Measurements from ENCODE around the gene B4GALT3. TPM values are rescaled to one million over a fixed set of nuclear protein-coding genes. Genes with fewer than 3 reads are reported as not detected.

The B4GALT3 gene
- total RNA-seq, 1 donor from 2014 or later, result 32.1 TPM

- DNase-seq (ENCODE audit: low spot score), result no peak
Observed at GRCh38 chr1:161163793-161164192, 13.5 kb downstream of the B4GALT3 start.

GRCh38 chr1:161162806-161163205 is 14.5 kb downstream of the B4GALT3 start:
- peak; percentile 69 for DNase-seq (ENCODE audit: low spot score)

GRCh38 chr1:161162052-161162451 is 15.3 kb downstream of the B4GALT3 start:
- peak; percentile 64 for DNase-seq (ENCODE audit: low spot score)

GRCh38 chr1:161161652-161162051 is 15.7 kb downstream of the B4GALT3 start:
- DNase-seq (ENCODE audit: low spot score), result no peak

- no peak for DNase-seq (ENCODE audit: low spot score)
Observed at GRCh38 chr1:161160671-161161145, 16.6 kb downstream of the B4GALT3 start.

GRCh38 chr1:161159913-161160243 is 17.4 kb downstream of the B4GALT3 start:
- no peak for DNase-seq (ENCODE audit: low spot score)

- DNase-seq (ENCODE audit: low spot score), result peak; percentile 98
Observed at GRCh38 chr1:161159087-161159912, 18.0 kb downstream of the B4GALT3 start, which contains the start of gene USP21. TSS of gene USP21 (plus strand) at chr1:161159500. CDS start at chr1:161160641, 1,141 bp downstream.

- no peak for DNase-seq (ENCODE audit: low spot score)
Observed at GRCh38 chr1:161158316-161159010, 18.8 kb downstream of the B4GALT3 start.

GRCh38 chr1:161157867-161158266 is 19.4 kb downstream of the B4GALT3 start:
- no peak for DNase-seq (ENCODE audit: low spot score)

GRCh38 chr1:161153682-161154337 is 23.5 kb downstream of the B4GALT3 start, which contains the start of gene UFC1:
TSS of gene UFC1 (plus strand) at chr1:161153978. CDS start at chr1:161153998, 20 bp downstream.
- DNase-seq (ENCODE audit: low spot score), result no peak

GRCh38 chr1:161153176-161153575 is 24.1 kb downstream of the B4GALT3 start:
- no peak for DNase-seq (ENCODE audit: low spot score)

- DNase-seq (ENCODE audit: low spot score), result no peak
Observed at GRCh38 chr1:161145832-161146231, 31.5 kb downstream of the B4GALT3 start.

- DNase-seq (ENCODE audit: low spot score), result no peak
Observed at GRCh38 chr1:161140755-161141400, 36.4 kb downstream of the B4GALT3 start.

- DNase-seq (ENCODE audit: low spot score), result no peak
Observed at GRCh38 chr1:161139766-161140165, 37.5 kb downstream of the B4GALT3 start.

GRCh38 chr1:161138431-161138830 is 38.9 kb downstream of the B4GALT3 start:
- no peak for DNase-seq (ENCODE audit: low spot score)

GRCh38 chr1:161137881-161138280 is 39.4 kb downstream of the B4GALT3 start:
- no peak for DNase-seq (ENCODE audit: low spot score)

GRCh38 chr1:161133220-161133740 is 44.0 kb downstream of the B4GALT3 start:
- no peak for DNase-seq (ENCODE audit: low spot score)

- peak; percentile 97 for DNase-seq (ENCODE audit: low spot score)
Observed at GRCh38 chr1:161132410-161133219, 44.7 kb downstream of the B4GALT3 start, which contains the start of gene DEDD. TSS of gene DEDD (minus strand) at chr1:161132667. CDS start at chr1:161124462, 8,205 bp downstream.

- DNase-seq (ENCODE audit: low spot score), result no peak
Observed at GRCh38 chr1:161131523-161132409, 45.5 kb downstream of the B4GALT3 start.
